ENCODE results near the gene TUBA4A.

GRCh38 chr2:219213026-219213415 lies 40.7 kb downstream of the TUBA4A start:
- no peak for TF ChIP-seq CTCF (IDR thresholded peaks at IDR 0.05)
- TF ChIP-seq POLR2A (IDR thresholded peaks at IDR 0.05): no peak
